ENCODE measurements around the gene TMEM213.

The TMEM213 gene

DNA sequence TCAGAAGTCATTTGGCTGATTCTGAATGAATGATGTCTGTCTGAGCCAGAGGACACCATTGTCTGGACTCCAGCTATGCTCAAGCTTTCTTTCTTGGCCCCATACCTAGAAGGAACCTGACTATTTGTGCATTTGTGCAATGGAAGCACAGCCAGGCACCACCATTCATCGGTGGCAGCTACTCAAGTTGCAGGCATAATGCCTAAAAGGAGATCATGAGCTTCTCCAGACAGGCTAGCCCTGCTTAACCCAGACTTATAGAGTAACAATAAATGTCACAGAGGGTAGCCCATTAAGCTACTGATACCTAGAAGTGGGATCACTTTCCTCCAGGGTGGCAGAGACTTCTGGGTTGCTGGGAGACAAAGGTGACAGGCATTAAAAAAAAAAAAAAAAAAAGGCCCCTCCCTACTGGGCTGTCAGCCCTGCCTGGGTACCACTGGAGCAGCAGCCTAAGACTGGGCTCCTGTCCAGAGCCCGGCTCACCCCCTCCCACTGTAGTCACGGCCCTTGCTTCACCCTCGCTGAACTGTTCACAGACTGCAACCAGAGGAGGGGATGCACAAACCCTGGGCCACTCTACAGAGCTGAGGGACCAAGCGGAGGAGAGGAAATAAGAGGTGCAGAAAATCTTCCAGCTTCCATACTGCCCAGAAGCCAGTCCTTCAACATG, 75.6 kb downstream of the TMEM213 start:
- Histone ChIP-seq H2AFZ (ENCODE audit: low read length) (no peak overlapping the region), H3K36me3 (replicated peaks in 1 of 2; ENCODE audit: control insufficient read depth in 2 of 2, insufficient read depth in 2 of 2, low read length in 2 of 2) (peaks cover 19 to 92% of the 10 kb centered on the region in 2 donors), H3K9ac (ENCODE audit: low read depth, low read length, poor library complexity) (no peak overlapping the region), H3K4me3 (ENCODE audit: low read length in 2 of 2) (no peak overlapping the region), H3K4ac (ENCODE audit: low read length) (no peak overlapping the region), H2BK5ac (ENCODE audit: low read length) (no peak overlapping the region), H3K9me3 (replicated peaks in 1 of 2; ENCODE audit: control insufficient read depth in 2 of 2, insufficient read depth in 1 of 2, low read depth in 1 of 2, low read length in 2 of 2) (peaks cover 0 to 2% of the 10 kb centered on the region in 2 donors), H3K4me2 (ENCODE audit: insufficient read depth, low read length, poor library complexity, severe bottlenecking) (no peak overlapping the region), H2BK120ac (ENCODE audit: low read depth, low read length) (no peak overlapping the region), H3K27ac (replicated peaks; ENCODE audit: low read length) (no peak overlapping the region), H4K8ac (ENCODE audit: low read depth, low read length) (no peak overlapping the region), H3K79me1 (ENCODE audit: low read depth, low read length) (no peaks in the 10 kb centered on the region), H3K4me1 (ENCODE audit: control insufficient read depth in 2 of 2, insufficient read depth in 1 of 2, low read depth in 1 of 2, low read length in 2 of 2) (peaks cover 0 to 3% of the 10 kb centered on the region in 2 donors), H3K27me3 (ENCODE audit: control insufficient read depth in 3 of 3, insufficient read depth in 3 of 3, low read depth in 1 of 3, low read length in 3 of 3) (no peaks in the 10 kb centered on the region), H3K23ac (ENCODE audit: low read depth, low read length, poor library complexity) (no peak overlapping the region), H2BK15ac (ENCODE audit: low read length) (no peak overlapping the region), H2BK12ac (ENCODE audit: low read length) (no peak overlapping the region), H4K91ac (ENCODE audit: low read depth, low read length, poor library complexity) (no peak overlapping the region), H2AK5ac (ENCODE audit: low read depth, low read length) (no peak overlapping the region), H3K18ac (ENCODE audit: low read length) (no peak overlapping the region), H3K14ac (ENCODE audit: low read length) (no peak overlapping the region)
- no CpG with 5 or more reads among the region's 5 CpGs for WGBS, 2 donors (ENCODE audit: extremely low coverage in 2 of 2, insufficient read length in 2 of 2, insufficient replicate concordance in 1 of 2)
- DNase-seq (ENCODE audit: low spot score), result no peak

- Histone ChIP-seq H2AK5ac (ENCODE audit: low read depth, low read length) (no peak overlapping the region), H3K4me3 (ENCODE audit: low read length in 2 of 2) (no peak overlapping the region), H3K4me1 (ENCODE audit: control insufficient read depth in 2 of 2, insufficient read depth in 1 of 2, low read depth in 1 of 2, low read length in 2 of 2) (peaks cover 0 to 3% of the 10 kb centered on the region in 2 donors), H4K91ac (ENCODE audit: low read depth, low read length, poor library complexity) (no peak overlapping the region), H3K27ac (replicated peaks; ENCODE audit: low read length) (no peak overlapping the region), H3K14ac (ENCODE audit: low read length) (no peak overlapping the region), H3K4ac (ENCODE audit: low read length) (no peak overlapping the region), H3K79me1 (ENCODE audit: low read depth, low read length) (no peaks in the 10 kb centered on the region), H3K9me3 (replicated peaks in 1 of 2; ENCODE audit: control insufficient read depth in 2 of 2, insufficient read depth in 1 of 2, low read depth in 1 of 2, low read length in 2 of 2) (peaks cover 0 to 2% of the 10 kb centered on the region in 2 donors), H3K9ac (ENCODE audit: low read depth, low read length, poor library complexity) (no peak overlapping the region), H2BK5ac (ENCODE audit: low read length) (no peak overlapping the region), H3K27me3 (ENCODE audit: control insufficient read depth in 3 of 3, insufficient read depth in 3 of 3, low read depth in 1 of 3, low read length in 3 of 3) (no peaks in the 10 kb centered on the region), H2BK120ac (ENCODE audit: low read depth, low read length) (no peak overlapping the region), H4K8ac (ENCODE audit: low read depth, low read length) (no peak overlapping the region), H2BK15ac (ENCODE audit: low read length) (no peak overlapping the region), H3K23ac (ENCODE audit: low read depth, low read length, poor library complexity) (no peak overlapping the region), H2AFZ (ENCODE audit: low read length) (no peak overlapping the region), H3K36me3 (replicated peaks in 1 of 2; ENCODE audit: control insufficient read depth in 2 of 2, insufficient read depth in 2 of 2, low read length in 2 of 2) (peaks cover 12 to 94% of the 10 kb centered on the region in 2 donors), H3K18ac (ENCODE audit: low read length) (no peak overlapping the region), H3K4me2 (ENCODE audit: insufficient read depth, low read length, poor library complexity, severe bottlenecking) (no peak overlapping the region), H2BK12ac (ENCODE audit: low read length) (no peak overlapping the region)
- no CpG with 5 or more reads among the region's 9 CpGs for WGBS, 2 donors (ENCODE audit: extremely low coverage in 2 of 2, insufficient read length in 2 of 2, insufficient replicate concordance in 1 of 2)
- DNase-seq (ENCODE audit: low spot score), result no peak
These were observed 78.0 kb downstream of the TMEM213 start for GRCh38 chr7:138875794-138876193.

DNA sequence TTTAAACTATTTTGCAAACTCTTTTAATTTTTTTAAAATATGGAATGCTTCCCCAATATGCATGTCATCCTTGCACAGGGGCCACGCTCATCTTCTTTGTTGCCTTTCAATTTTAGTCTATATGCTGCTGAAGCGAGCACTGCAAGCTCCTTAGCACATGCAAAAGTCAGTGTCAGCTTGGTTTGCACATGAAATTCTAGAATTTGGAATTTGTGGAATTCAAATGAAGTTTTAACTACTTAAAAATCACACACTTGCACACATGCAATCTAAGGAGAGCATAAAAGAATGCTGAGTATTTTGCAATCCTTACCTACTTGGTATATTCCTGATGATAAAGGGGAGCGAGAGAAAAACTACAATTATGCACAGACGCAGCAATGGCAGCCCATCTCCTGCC, 78.5 kb downstream of the TMEM213 start:
- no peak overlapping the region for H3K27ac ChIP-seq (replicated peaks; ENCODE audit: low read length)
- no peak overlapping the region for H2BK5ac ChIP-seq (ENCODE audit: low read length)
- H3K27me3 ChIP-seq (ENCODE audit: control insufficient read depth in 3 of 3, insufficient read depth in 3 of 3, low read depth in 1 of 3, low read length in 3 of 3), result no peaks in the 10 kb centered on the region
- no peak overlapping the region for H3K23ac ChIP-seq (ENCODE audit: low read depth, low read length, poor library complexity)
- H2BK12ac ChIP-seq (ENCODE audit: low read length), result no peak overlapping the region
- WGBS, 2 donors (ENCODE audit: extremely low coverage in 2 of 2, insufficient read length in 2 of 2, insufficient replicate concordance in 1 of 2), result no CpG with 5 or more reads among the region's 4 CpGs
- H2AK5ac ChIP-seq (ENCODE audit: low read depth, low read length), result no peak overlapping the region
- no peak overlapping the region for H4K8ac ChIP-seq (ENCODE audit: low read depth, low read length)
- no peak overlapping the region for H3K9ac ChIP-seq (ENCODE audit: low read depth, low read length, poor library complexity)
- H3K9me3 ChIP-seq (replicated peaks in 1 of 2; ENCODE audit: control insufficient read depth in 2 of 2, insufficient read depth in 1 of 2, low read depth in 1 of 2, low read length in 2 of 2), result peaks cover 0 to 2% of the 10 kb centered on the region in 2 donors
- H3K4me3 ChIP-seq (ENCODE audit: low read length in 2 of 2), result no peak overlapping the region
- no peak for DNase-seq (ENCODE audit: low spot score)
- no peaks in the 10 kb centered on the region for H3K79me1 ChIP-seq (ENCODE audit: low read depth, low read length)
- H3K18ac ChIP-seq (ENCODE audit: low read length), result no peak overlapping the region
- H3K4me1 ChIP-seq (ENCODE audit: control insufficient read depth in 2 of 2, insufficient read depth in 1 of 2, low read depth in 1 of 2, low read length in 2 of 2), result peaks cover 0 to 3% of the 10 kb centered on the region in 2 donors
- H2AFZ ChIP-seq (ENCODE audit: low read length), result no peak overlapping the region
- H3K4ac ChIP-seq (ENCODE audit: low read length), result no peak overlapping the region
- no peak overlapping the region for H4K91ac ChIP-seq (ENCODE audit: low read depth, low read length, poor library complexity)
- no peak overlapping the region for H2BK120ac ChIP-seq (ENCODE audit: low read depth, low read length)
- H2BK15ac ChIP-seq (ENCODE audit: low read length), result no peak overlapping the region
- H3K36me3 ChIP-seq (replicated peaks in 1 of 2; ENCODE audit: control insufficient read depth in 2 of 2, insufficient read depth in 2 of 2, low read length in 2 of 2), result peaks cover 9 to 94% of the 10 kb centered on the region in 2 donors
- no peak overlapping the region for H3K4me2 ChIP-seq (ENCODE audit: insufficient read depth, low read length, poor library complexity, severe bottlenecking)
- H3K14ac ChIP-seq (ENCODE audit: low read length), result no peak overlapping the region

DNA sequence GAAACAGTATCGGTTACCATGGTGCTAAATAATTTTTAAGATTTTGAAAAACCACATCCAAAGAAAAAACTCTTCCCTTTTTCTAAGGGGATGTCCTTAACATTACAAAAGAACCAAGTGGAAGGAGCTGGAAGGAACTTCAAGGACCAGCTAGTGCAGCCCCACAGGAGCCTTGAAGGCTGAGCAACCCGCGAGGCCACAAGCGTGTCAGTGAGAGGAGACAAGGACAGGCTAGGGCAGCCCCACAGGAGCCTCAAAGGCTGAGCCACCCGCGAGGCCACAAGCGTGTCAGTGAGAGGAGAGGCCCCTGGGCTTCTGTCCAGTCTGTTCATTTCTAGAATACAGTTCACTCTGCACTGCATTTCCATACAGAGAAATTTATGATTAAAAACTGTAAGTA, 80.3 kb downstream of the TMEM213 start:
- Histone ChIP-seq H3K23ac (ENCODE audit: low read depth, low read length, poor library complexity) (no peak overlapping the region), H2BK12ac (ENCODE audit: low read length) (no peak overlapping the region), H2BK120ac (ENCODE audit: low read depth, low read length) (no peak overlapping the region), H4K91ac (ENCODE audit: low read depth, low read length, poor library complexity) (no peak overlapping the region), H3K18ac (ENCODE audit: low read length) (no peak overlapping the region), H3K9me3 (replicated peaks in 1 of 2; ENCODE audit: control insufficient read depth in 2 of 2, insufficient read depth in 1 of 2, low read depth in 1 of 2, low read length in 2 of 2) (no peaks in the 10 kb centered on the region), H2AFZ (ENCODE audit: low read length) (no peak overlapping the region), H2BK5ac (ENCODE audit: low read length) (no peak overlapping the region), H3K9ac (ENCODE audit: low read depth, low read length, poor library complexity) (no peak overlapping the region), H3K4ac (ENCODE audit: low read length) (no peak overlapping the region), H2BK15ac (ENCODE audit: low read length) (no peak overlapping the region), H3K4me1 (ENCODE audit: control insufficient read depth in 2 of 2, insufficient read depth in 1 of 2, low read depth in 1 of 2, low read length in 2 of 2) (peaks cover 0 to 3% of the 10 kb centered on the region in 2 donors), H4K8ac (ENCODE audit: low read depth, low read length) (no peak overlapping the region), H2AK5ac (ENCODE audit: low read depth, low read length) (no peak overlapping the region), H3K27me3 (ENCODE audit: control insufficient read depth in 3 of 3, insufficient read depth in 3 of 3, low read depth in 1 of 3, low read length in 3 of 3) (no peaks in the 10 kb centered on the region), H3K36me3 (replicated peaks in 1 of 2; ENCODE audit: control insufficient read depth in 2 of 2, insufficient read depth in 2 of 2, low read length in 2 of 2) (peaks cover 7 to 87% of the 10 kb centered on the region in 2 donors), H3K14ac (ENCODE audit: low read length) (no peak overlapping the region), H3K4me2 (ENCODE audit: insufficient read depth, low read length, poor library complexity, severe bottlenecking) (no peak overlapping the region), H3K27ac (replicated peaks; ENCODE audit: low read length) (no peak overlapping the region), H3K79me1 (ENCODE audit: low read depth, low read length) (no peaks in the 10 kb centered on the region), H3K4me3 (ENCODE audit: low read length in 2 of 2) (no peak overlapping the region)
- DNase-seq (ENCODE audit: low spot score), result no peak
- WGBS, 2 donors (ENCODE audit: extremely low coverage in 2 of 2, insufficient read length in 2 of 2, insufficient replicate concordance in 1 of 2), result no CpG with 5 or more reads among the region's 7 CpGs
